ENCODE results near the gene SPEG.

SPEG gene

GRCh38 chr2:219543596-219544358 lies 109.1 kb downstream of the SPEG start, which contains the start of the genes CHPF and TMEM198:
Gene CHPF, minus strand, starts transcription at chr2:219543809. Its CDS starts 271 bp downstream, at chr2:219543538.
Gene TMEM198, plus strand, starts transcription at chr2:219544028. Its CDS starts 700 bp downstream, at chr2:219544728.
- peak; percentile 77 to 85 (median 81) for DNase-seq (ENCODE audit: low read depth in 3 of 3, low spot score in 1 of 3)

- DNase-seq (ENCODE audit: low read depth in 3 of 3, low spot score in 1 of 3) = no peak
Observed at GRCh38 chr2:219544567-219544966, 109.9 kb downstream of the SPEG start.

- DNase-seq (ENCODE audit: low read depth in 3 of 3, low spot score in 1 of 3) = no peak
Observed at GRCh38 chr2:219545295-219545942, 110.8 kb downstream of the SPEG start.

- no peak for DNase-seq (ENCODE audit: low read depth in 3 of 3, low spot score in 1 of 3)
Observed at GRCh38 chr2:219545943-219546352, 111.3 kb downstream of the SPEG start.

- DNase-seq (ENCODE audit: low read depth in 3 of 3, low spot score in 1 of 3) = no peak
Observed at GRCh38 chr2:219547621-219548020, 113.0 kb downstream of the SPEG start.
